HG03439 (cell line): ENCODE results near the gene PLXDC1.

Experiments used
- ATAC-seq: cut with Tn5 transposase; IDR thresholded peaks from one replicate; pipeline ENCODE4 v1.9.1; 2021; ENCODE audit warnings: mild to moderate bottlenecking, moderate library complexity; ENCODE audit not compliant: unreplicated experiment

Gene PLXDC1

DNA sequence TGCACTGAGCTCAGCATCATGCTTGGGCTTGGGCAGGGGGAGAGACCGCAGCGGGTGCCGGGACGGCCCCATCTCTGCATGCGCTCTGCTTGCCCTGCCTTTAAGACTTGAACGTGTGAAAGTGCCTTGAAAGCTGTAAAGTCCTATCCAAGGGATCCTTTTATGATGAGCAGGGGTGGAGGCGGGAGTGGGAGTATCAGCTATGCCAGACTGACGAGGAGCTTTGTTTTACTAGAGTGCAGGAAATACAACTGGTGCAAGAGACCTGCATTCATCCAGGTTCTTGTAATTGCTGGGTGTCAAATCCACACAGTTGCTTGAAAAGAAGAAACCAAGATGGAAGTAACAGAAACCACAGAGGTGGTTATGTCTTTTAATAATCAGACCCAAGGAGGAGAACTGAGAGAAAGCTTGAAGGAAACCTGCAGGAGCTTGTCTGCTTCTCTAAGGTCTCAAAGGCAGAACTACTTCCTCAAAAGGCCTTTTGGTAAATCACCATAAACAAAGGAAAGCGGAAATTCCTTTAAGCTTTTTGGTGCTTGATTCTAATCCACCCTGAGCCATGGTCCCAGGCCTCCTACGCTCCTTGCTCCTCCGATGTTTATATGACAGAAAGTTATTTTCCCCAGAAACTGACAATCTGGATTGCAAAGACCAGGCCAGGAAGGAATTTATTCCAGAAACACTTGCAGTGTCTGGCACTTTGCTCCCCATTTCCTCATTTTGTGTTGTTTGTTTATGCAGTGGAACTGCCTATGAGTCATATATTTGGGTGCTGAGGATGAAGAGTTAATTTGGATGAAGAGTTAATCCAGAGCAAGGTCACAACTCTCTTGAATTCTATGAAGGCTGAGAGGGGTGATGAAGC is 132.9 kb downstream of the PLXDC1 start:
- no peak for ATAC-seq

DNA sequence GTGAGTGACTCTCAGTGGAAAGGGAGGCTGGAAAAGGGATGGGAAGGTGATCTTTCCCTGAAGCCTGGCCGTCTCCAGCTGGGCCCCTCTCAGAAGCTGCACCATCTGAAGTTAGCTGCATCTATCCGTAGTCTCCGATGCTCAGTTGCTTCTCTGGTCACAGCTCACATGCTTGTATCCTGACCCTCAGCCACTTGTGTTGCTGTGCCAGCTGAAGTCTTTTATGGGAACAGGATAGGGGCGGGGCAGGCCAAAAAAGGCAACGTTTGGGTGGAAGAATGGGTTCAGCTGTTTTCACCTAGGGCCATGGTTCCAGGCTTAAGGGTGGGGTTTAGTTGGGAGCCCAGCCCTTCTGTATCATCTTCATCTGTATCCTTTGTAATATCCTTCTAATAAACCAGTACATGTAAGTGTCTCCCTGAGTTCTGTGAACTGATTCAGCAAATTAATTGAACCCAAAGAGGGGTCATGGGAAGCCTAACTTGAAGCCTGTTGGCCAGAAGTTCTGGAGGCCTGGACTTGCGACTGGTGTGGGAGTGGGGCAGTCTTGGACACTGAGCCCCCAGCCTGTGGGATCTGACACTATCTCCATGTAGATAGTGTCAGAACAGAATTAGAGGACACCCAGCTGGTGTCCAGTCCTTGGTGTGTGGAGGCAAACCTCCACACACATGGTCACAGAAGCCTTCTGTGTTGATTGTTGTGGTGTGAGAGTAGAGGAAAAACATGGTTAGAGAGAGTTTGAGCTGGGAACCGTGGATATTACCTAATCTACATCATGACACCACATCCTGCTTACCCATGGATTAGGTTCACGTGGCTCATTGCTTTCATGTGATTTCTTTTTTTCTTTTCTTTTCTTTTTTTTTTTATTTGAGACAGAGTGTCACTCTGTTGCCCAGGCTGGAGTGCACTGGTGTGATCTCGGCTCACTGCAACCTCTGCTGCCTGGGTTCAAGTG is 135.0 kb downstream of the PLXDC1 start:
- ATAC-seq: no peak

- no peak for ATAC-seq
Observed at GRCh38 chr17:39015546-39015935, 135.9 kb downstream of the PLXDC1 start.

- no peak for ATAC-seq
Observed at GRCh38 chr17:39014795-39015545, 136.5 kb downstream of the PLXDC1 start.

DNA sequence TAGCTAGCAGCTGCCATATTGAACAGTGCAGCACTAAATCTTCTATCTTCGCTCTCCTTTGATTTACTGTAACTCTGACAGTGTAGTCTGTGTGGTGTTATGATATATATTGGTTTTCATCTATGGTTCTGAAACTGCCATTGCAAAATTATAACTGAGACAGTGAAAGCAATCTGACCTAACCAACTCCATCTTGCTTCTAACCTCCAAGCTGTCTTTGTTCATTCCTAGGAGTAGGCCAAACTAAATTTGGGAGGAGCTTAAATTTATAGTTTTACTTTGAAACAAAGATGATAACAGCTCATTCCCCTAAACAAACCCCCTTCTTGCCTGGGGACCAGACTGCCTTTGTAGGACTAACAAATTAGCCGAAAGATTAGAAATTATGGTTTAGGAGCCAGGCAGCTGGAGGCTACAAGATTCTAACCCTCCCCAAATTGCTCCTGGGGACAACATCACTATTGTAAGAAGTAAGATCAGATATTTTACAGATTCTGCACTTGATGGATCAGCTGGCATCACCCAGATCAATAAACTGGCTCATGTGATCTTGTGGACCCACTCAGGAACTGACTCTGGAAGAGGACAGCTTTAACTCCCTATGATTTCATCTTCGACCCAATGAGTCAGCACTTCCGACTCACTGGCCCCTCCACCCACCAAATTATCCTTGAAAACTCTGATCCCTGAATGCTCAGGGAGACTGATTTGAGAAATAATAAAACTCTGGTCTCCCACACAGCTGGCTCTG is 137.2 kb downstream of the PLXDC1 start:
- ATAC-seq: no peak
